WTC11 (cell line): ENCODE measurements around the gene CARMIL3. TPM values are rescaled to one million over a fixed set of nuclear protein-coding genes. Genes with fewer than 3 reads are reported as not detected.
A peak's percentile ranks its signal among the peaks of the same experiment; 100 is the strongest.

Experiments used
- ATAC-seq: fragments of 200-7000 bp; cut with Tn5 transposase; 2 replicates; pipeline ENCODE4 v1.10.0; 2021; ENCODE audit warnings: mild to moderate bottlenecking, moderate library complexity
- CTCF ChIA-PET: fragments of 300-600 bp; sonication (Branson Sonifier 250); formaldehyde crosslinking; loops from one replicate; lab custom pipeline; 2021; ENCODE audit warnings: antibody characterized with exemption; lab: Charles Lee
- POLR2A ChIA-PET: fragments of 350-600 bp; sonication (Branson Sonifier 250); formaldehyde crosslinking; loops from one replicate; lab custom pipeline; 2021; ENCODE audit warnings: antibody characterized with exemption; lab: Charles Lee
- DNase-seq: peaks from one replicate; pipeline ENCODE4 v3.0.0; 2021; ENCODE audit warnings: low spot score
- H3K27ac Mint-ChIP-seq: 2 replicates; pipeline ENCODE4 v1.8.0; 2021; ENCODE audit warnings: mixed read lengths
- H3K27me3 Mint-ChIP-seq: 2 replicates; pipeline ENCODE4 v1.8.0; 2021; ENCODE audit warnings: low read depth, mild to moderate bottlenecking, moderate library complexity, mixed read lengths
- H3K36me3 Mint-ChIP-seq: 2 replicates; pipeline ENCODE4 v1.8.0; 2021; ENCODE audit warnings: mixed read lengths
- H3K4me1 Mint-ChIP-seq: 2 replicates; pipeline ENCODE4 v1.8.0; 2022; ENCODE audit warnings: mixed read lengths
- H3K4me3 Mint-ChIP-seq: 2 replicates; pipeline ENCODE4 v1.8.0; 2021; ENCODE audit warnings: mild to moderate bottlenecking, moderate library complexity, mixed read lengths
- H3K9me3 Mint-ChIP-seq: 2 replicates; pipeline ENCODE4 v1.8.0; 2021; ENCODE audit warnings: mixed read lengths
- ARID4B ChIP-seq: sonication (generic); formaldehyde crosslinking; IDR thresholded peaks from 2 replicates; pipeline ENCODE4 v1.8.0; 2023; ENCODE audit warnings: missing genetic modification reagents, mild to moderate bottlenecking, borderline replicate concordance
- CBFB ChIP-seq: sonication (generic); formaldehyde crosslinking; IDR thresholded peaks from 2 replicates; pipeline ENCODE4 v1.8.1; 2022; ENCODE audit warnings: mild to moderate bottlenecking, low read depth, missing genetic modification reagents
- CREB1 ChIP-seq: sonication (generic); formaldehyde crosslinking; IDR thresholded peaks from 2 replicates; pipeline ENCODE4 v1.8.0; 2023; ENCODE audit warnings: mild to moderate bottlenecking, missing genetic modification reagents
- E2F5 ChIP-seq: sonication (generic); formaldehyde crosslinking; IDR thresholded peaks from 2 replicates; pipeline ENCODE4 v1.8.1; 2022; ENCODE audit warnings: mild to moderate bottlenecking, moderate library complexity, missing genetic modification reagents
- ELF4 ChIP-seq: sonication (generic); formaldehyde crosslinking; IDR thresholded peaks from 2 replicates; pipeline ENCODE4 v1.8.1; 2022; ENCODE audit warnings: low read depth, mild to moderate bottlenecking, moderate library complexity, missing genetic modification reagents
- ETV6 ChIP-seq: sonication (generic); formaldehyde crosslinking; IDR thresholded peaks from 2 replicates; pipeline ENCODE4 v1.8.1; 2022; ENCODE audit warnings: mild to moderate bottlenecking, missing genetic modification reagents
- FOXJ3 ChIP-seq: sonication (generic); formaldehyde crosslinking; IDR thresholded peaks from 2 replicates; pipeline ENCODE4 v1.9.0; 2021; ENCODE audit warnings: missing genetic modification reagents, mild to moderate bottlenecking, borderline replicate concordance
- NR1H2 ChIP-seq: sonication (generic); formaldehyde crosslinking; IDR thresholded peaks from 2 replicates; pipeline ENCODE4 v1.9.0; 2021; ENCODE audit warnings: mild to moderate bottlenecking, moderate library complexity, missing genetic modification reagents
- NR2C2 ChIP-seq: sonication (generic); formaldehyde crosslinking; IDR thresholded peaks from 2 replicates; pipeline ENCODE4 v1.8.0; 2022; ENCODE audit warnings: mild to moderate bottlenecking, missing genetic modification reagents
- SMAD4 ChIP-seq: sonication (generic); formaldehyde crosslinking; IDR thresholded peaks from 2 replicates; pipeline ENCODE4 v1.8.0; 2022; ENCODE audit warnings: mild to moderate bottlenecking, missing genetic modification reagents
- TEAD1 ChIP-seq: sonication (generic); formaldehyde crosslinking; IDR thresholded peaks from 2 replicates; pipeline ENCODE4 v1.8.0; 2022; ENCODE audit warnings: mild to moderate bottlenecking, missing genetic modification reagents
- ZNF232 ChIP-seq: sonication (generic); formaldehyde crosslinking; IDR thresholded peaks from 2 replicates; pipeline ENCODE4 v1.8.0; 2022; ENCODE audit warnings: mild to moderate bottlenecking, missing genetic modification reagents
- ZNF396 ChIP-seq: fragments of 250-450 bp; sonication (Bioruptor Pico); IDR thresholded peaks from 2 replicates; pipeline ENCODE4 v1.8.0; 2021; ENCODE audit warnings: mild to moderate bottlenecking, moderate library complexity, borderline replicate concordance
- ZNF532 ChIP-seq: fragments of 250-450 bp; sonication (Bioruptor Pico); IDR thresholded peaks from 2 replicates; pipeline ENCODE4 v1.9.0; 2021; ENCODE audit warnings: mild to moderate bottlenecking, borderline replicate concordance
- total RNA-seq: library from RNA; stranded (reverse); gene quantifications from 3 replicates; pipeline ENCODE4 v1.2.3, GENCODE V29; 2021
- TF ChIP-seq, protein P1 (sequence below): sonication (generic); formaldehyde crosslinking; IDR thresholded peaks from 2 replicates; pipeline ENCODE4 v1.8.0; 2022; ENCODE audit warnings: mild to moderate bottlenecking, missing genetic modification reagents

Gene CARMIL3
- total RNA-seq, 1 experiment from 2014 or later: 13.0 TPM

GRCh38 chr14:24092110-24092504 lies 40.3 kb downstream of the CARMIL3 start (continued):
- TF ChIP-seq ZNF532 (no peak), E2F5 (CRISPR knock-in tag) (no peak)

DNA sequence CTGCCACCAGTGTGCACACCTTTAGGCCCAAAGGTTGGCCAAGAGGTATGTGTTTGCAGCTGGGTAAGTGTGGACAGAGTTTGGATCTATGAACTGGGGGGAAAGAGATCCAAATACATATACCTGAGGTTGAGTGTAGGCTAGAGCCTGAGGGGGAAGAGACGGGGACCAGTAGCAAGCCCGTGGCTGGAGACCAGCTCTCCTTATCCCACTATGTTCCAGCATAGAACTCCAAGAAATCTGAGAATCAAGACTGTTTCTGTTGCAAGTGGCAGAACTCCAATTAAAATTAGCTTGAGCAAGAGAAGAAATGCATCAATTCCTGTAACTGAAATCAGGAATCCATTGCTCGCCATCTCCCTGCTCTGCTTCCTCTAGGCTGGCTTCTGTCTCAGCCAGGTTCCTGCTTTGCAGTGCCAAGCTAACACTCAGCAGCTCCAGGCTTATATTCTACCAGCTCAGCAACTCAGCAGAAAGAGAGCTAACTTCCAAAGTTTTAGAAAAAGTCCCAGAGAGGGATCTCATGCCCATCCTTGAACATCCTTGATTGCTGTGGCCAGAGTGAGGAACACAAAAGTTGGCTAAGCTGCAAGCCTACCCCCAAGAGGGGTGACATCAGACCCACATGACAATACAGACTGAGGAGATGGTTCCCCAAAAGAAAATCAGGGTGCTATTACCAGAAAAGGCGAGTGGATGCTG lies 40.8 kb downstream of the CARMIL3 start:
- Mint-ChIP-seq H3K4me3 (peak overlapping the region; percentile 43; the same call in 1 of the 2 replicates), H3K4me1 (peaks cover 32% of the 10 kb centered on the region), H3K27ac (peak overlapping the region; percentile 98), H3K36me3 (peaks cover 11% of the 10 kb centered on the region), H3K27me3 (peaks cover 10% of the 10 kb centered on the region), H3K9me3 (no peaks in the 10 kb centered on the region)
- POLR2A ChIA-PET: interaction anchor here (0.6 to 6.5 kb wide), 10 partner anchors 12 to 48 kb away, joined by 3 to 67 read pairs (median 13); partner anchors contain the start of genes CARMIL3, DCAF11, EMC9 and NRL
- CTCF ChIA-PET: interaction anchor here (1.0 to 11.7 kb wide), 10 partner anchors 12 to 103 kb away, joined by 3 to 320 read pairs (median 16); partner anchors contain the start of genes CARMIL3, DCAF11, EMC9 and IRF9
- DNase-seq (no peak), ATAC-seq (no peak)
- no peak for TF ChIP-seq NR1H2 (CRISPR knock-in tag)

DNA sequence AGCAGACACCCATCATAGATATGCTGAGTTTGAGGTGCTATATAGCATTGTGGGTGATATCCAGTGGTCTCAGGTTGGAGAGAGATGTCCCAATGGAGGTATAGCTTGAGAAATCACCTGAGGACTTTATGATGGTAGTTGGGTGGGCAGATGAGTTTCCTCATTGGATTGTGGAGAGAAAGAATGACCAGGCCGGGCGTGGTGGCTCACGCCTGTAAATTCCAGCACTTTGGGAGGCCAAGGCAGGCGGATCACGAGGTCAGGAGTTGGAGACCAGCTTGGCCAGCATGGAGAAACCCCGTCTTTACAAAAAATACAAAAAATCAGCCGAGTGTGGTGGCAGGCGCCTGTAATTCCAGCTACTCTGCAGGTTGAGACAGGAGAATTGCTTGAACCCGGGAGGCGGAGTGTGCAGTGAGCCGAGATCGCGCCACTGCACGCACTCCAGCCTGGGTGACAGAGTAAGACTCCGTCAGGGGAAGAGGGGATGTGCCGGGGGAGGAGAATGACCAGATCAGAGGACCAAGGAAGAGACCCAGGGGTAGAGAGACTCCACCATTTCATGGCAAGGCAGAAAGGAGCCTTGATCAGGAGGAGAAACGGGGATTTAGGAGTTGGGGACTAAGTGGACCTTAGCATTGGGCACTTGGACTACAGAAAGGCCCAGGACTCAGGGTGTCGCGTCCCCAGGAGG lies 41.5 kb downstream of the CARMIL3 start:
- H3K4me3 Mint-ChIP-seq: peak overlapping the region; percentile 43
- peaks cover 32% of the 10 kb centered on the region for H3K4me1 Mint-ChIP-seq
- peaks cover 11% of the 10 kb centered on the region for H3K36me3 Mint-ChIP-seq
- peak overlapping the region; percentile 98 for H3K27ac Mint-ChIP-seq
- TF ChIP-seq SMAD4 (CRISPR knock-in tag) (no peak), ELF4 (0 out of 2 replicates have a peak, but pooled peaks have one; percentile 69)
- ATAC-seq: no peak
- no peaks in the 10 kb centered on the region for H3K9me3 Mint-ChIP-seq
- DNase-seq: no peak
- H3K27me3 Mint-ChIP-seq: peaks cover 10% of the 10 kb centered on the region
- CTCF ChIA-PET: interaction anchor here (0.7 to 11.7 kb wide), 22 partner anchors 11 to 526 kb away, joined by 3 to 320 read pairs (median 4); partner anchors contain the start of genes AP1G2, CARMIL3, DCAF11 and EMC9
- POLR2A ChIA-PET: interaction anchor here (0.6 to 6.5 kb wide), 19 partner anchors 8 to 149 kb away, joined by 3 to 67 read pairs (median 7); partner anchors contain the start of genes CARMIL3, CHMP4A, DCAF11 and EMC9

DNA sequence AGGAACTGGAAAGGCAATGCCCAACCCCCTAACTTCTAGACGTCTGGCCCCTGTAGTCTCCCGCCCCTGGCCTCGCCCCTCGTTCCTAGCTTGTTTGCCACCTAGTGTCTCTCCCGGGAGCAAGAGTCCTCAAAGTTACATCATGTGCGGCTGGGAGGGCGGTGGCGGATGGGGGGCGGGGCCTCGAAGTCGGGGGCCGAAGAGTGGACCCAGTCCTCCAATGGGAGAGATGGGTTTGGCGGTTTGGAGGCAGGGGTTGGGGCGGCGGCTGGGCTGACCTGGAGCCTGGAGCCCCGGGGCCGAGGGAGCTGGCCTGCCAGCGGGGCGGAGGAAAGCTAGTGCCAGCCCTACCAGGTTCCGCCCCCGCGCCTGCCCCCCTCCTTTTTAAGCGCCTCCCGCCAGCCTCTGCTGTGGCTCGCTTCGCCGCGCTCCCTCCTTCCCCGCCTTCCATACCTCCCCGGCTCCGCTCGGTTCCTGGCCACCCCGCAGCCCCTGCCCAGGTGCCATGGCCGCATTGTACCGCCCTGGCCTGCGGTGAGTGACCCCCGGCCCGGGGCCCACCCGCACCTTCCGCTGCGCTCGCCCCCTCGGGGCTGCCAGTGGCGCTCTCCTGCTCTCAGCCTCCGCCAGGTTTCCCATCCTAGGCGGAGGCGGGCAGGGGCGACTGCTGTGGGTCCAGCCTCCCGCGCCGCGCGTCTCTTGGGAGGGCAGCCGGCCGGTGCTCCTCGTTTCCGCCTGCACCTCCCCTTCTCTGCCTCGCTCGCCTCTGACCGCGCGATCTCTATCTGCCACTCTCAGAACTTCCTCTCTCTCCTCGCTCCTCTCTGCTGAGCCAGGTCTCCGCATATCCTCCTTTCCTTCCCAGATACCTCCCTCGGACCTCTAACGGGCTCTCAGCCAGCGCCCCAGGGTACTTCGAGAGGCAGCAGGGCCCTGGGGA lies 42.4 kb downstream of the CARMIL3 start, which contains the start of gene PCK2:
Gene PCK2 (plus strand): TSS at position 411 of the 940 bp plus-strand sequence. CDS start 95 bp downstream, at position 506.
- Mint-ChIP-seq H3K36me3 (peaks cover 11% of the 10 kb centered on the region), H3K4me1 (peaks cover 32% of the 10 kb centered on the region), H3K27me3 (peaks cover 10% of the 10 kb centered on the region), H3K4me3 (peak within 1 kb of the TSS; percentile 98), H3K9me3 (no peaks in the 10 kb centered on the region), H3K27ac (peak within 1 kb of the TSS; percentile 98)
- DNase-seq: peak; percentile 98
- ChIA-PET POLR2A (interaction anchor here (0.6 to 6.5 kb wide), 20 partner anchors 9 to 148 kb away, joined by 3 to 67 read pairs (median 6); partner anchors contain the start of genes CARMIL3, CHMP4A, DCAF11 and EMC9), CTCF (interaction anchor here (0.5 to 11.7 kb wide), 28 partner anchors 11 to 1299 kb away, joined by 3 to 320 read pairs (median 4); partner anchors contain the start of genes AP1G2, CARMIL3, DCAF11 and EMC9)
- peak; percentile 93 for ATAC-seq
- TF ChIP-seq ARID4B (CRISPR knock-in tag) (no peak; the same call in 1 of the 2 replicates), NR2C2 (no peak), CBFB (no peak), TEAD1 (CRISPR knock-in tag) (peak; percentile 44; the same call in 1 of the 2 replicates), FOXJ3 (CRISPR knock-in tag) (no peak), ZNF232 (no peak), ETV6 (peak; percentile 61; the same call in 1 of the 2 replicates), CREB1 (CRISPR knock-in tag) (no peak), ZNF396 (CRISPR knock-in tag) (no peak)
- TF ChIP-seq, protein P1, sequence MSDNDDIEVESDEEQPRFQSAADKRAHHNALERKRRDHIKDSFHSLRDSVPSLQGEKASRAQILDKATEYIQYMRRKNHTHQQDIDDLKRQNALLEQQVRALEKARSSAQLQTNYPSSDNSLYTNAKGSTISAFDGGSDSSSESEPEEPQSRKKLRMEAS (CRISPR knock-in tag): peak; percentile 68
